Liver (tissue), 9 donors: ENCODE results near the gene KLLN. TPM values are rescaled to one million over a fixed set of nuclear protein-coding genes. Genes with fewer than 3 reads are reported as not detected.
"Not testable (repeated sequence)": the region's sequence is repeated elsewhere in the genome, so short reads cannot be mapped to it uniquely, and the experiment has no call there.

Experiments
- DNase-seq: peaks from one replicate; pipeline ENCODE4 v3.0.0-alpha.2; 2017; ENCODE audit warnings: low spot score
- H3K27ac ChIP-seq, 2 donors: one replicate each; pipeline ENCODE4 v1.7.0; 2013; ENCODE audit warnings: inconsistent platforms in 2 of 2, low read length in 2 of 2, control low read depth in 1 of 2, low read depth in 1 of 2, mild to moderate bottlenecking in 1 of 2
- H3K27me3 ChIP-seq, 4 donors: one replicate each; pipeline versions ENCODE4 v1.6.1 to v1.7.0; 2013; ENCODE audit warnings: low read length in 3 of 4, inconsistent platforms in 1 of 4, mild to moderate bottlenecking in 1 of 4, moderate library complexity in 1 of 4; ENCODE audit not compliant: control insufficient read depth in 4 of 4, insufficient read depth in 4 of 4
- H3K36me3 ChIP-seq, 4 donors: one replicate each; pipeline versions ENCODE4 v1.6.1 to v1.7.0; 2013; ENCODE audit warnings: low read length in 3 of 4, mild to moderate bottlenecking in 3 of 4, low read depth in 1 of 4, moderate library complexity in 1 of 4; ENCODE audit not compliant: control insufficient read depth in 4 of 4, insufficient read depth in 3 of 4
- H3K4me1 ChIP-seq, 4 donors: one replicate each; pipeline versions ENCODE4 v1.6.1 to v1.7.0; 2013; ENCODE audit warnings: low read length in 3 of 4, mild to moderate bottlenecking in 3 of 4, moderate library complexity in 1 of 4; ENCODE audit not compliant: control insufficient read depth in 4 of 4, insufficient read depth in 4 of 4
- H3K4me3 ChIP-seq, 3 donors: one replicate each; pipeline versions ENCODE4 v1.6.1 to v1.7.0; 2013; ENCODE audit warnings: low read length in 3 of 3, control low read depth in 1 of 3, low read depth in 1 of 3, mild to moderate bottlenecking in 1 of 3
- H3K9ac ChIP-seq, 2 donors: one replicate each; pipeline ENCODE4 v1.7.0; 2013; ENCODE audit warnings: low read length in 2 of 2, mild to moderate bottlenecking in 2 of 2, moderate library complexity in 2 of 2, control low read depth in 1 of 2, low read depth in 1 of 2
- H3K9me3 ChIP-seq, 4 donors: one replicate each; pipeline versions ENCODE4 v1.6.1 to v1.7.0; 2013; ENCODE audit warnings: low read length in 3 of 4; ENCODE audit not compliant: control insufficient read depth in 4 of 4
- HNF4A ChIP-seq, 2 donors: conservative IDR thresholded peaks; 2 replicates each; pipeline ENCODE4 v1.6.1; 2016; ENCODE audit warnings: antibody characterized with exemption in 2 of 2, mild to moderate bottlenecking in 2 of 2
- HNF4G ChIP-seq: IDR thresholded peaks from 2 replicates; pipeline ENCODE4 v1.6.1; 2016; ENCODE audit warnings: antibody characterized with exemption
- JUND ChIP-seq, 2 donors: IDR thresholded peaks; 2 replicates each; pipeline ENCODE4 v1.6.1; 2016; ENCODE audit warnings: antibody characterized with exemption in 2 of 2
- SP1 ChIP-seq: IDR thresholded peaks from 2 replicates; pipeline ENCODE4 v1.6.1; 2018; ENCODE audit warnings: antibody characterized with exemption, mild to moderate bottlenecking
- YY1 ChIP-seq: IDR thresholded peaks from 2 replicates; pipeline ENCODE4 v1.6.1; 2016; ENCODE audit warnings: antibody characterized with exemption, mild to moderate bottlenecking
- WGBS: extraction: QIAGEN DNeasy Blood & Tissue Kit; methylation state at CpG from one replicate; pipeline ENCODE4 v1.1.7; 2013; 5-methylcytosine and 5-hydroxymethylcytosine counted together
- polyA plus RNA-seq, 2 donors: library from polyadenylated mRNA; stranded (reverse) in 1 of 2; unstranded in 1 of 2; fragments of 200-250 nt in 1 of 2; fragments of >200 nt in 1 of 2; fragmentation: Nextera tagmentation in 1 of 2; extraction: Ambion mirVana in 1 of 2; gene quantifications; one replicate each; pipeline versions ENCODE4 v1.2.1 to v1.2.3, GENCODE V29; 2013 to 2015
- total RNA-seq, 2 donors: library from RNA; depleted of rRNA; stranded (reverse); fragments of >200 nt; gene quantifications; one replicate each; pipeline ENCODE4 v1.2.3, GENCODE V29; 2014
- TF ChIP-seq, protein P1 (sequence below): fragments of 150-350 bp; IDR thresholded peaks from 2 replicates; pipeline ENCODE4 v1.5.1; 2017; ENCODE audit warnings: improper control_type of control experiment, low read depth, low read length; ENCODE audit not compliant: missing input control
- TF ChIP-seq, protein P2 (sequence below): IDR thresholded peaks from 2 replicates; pipeline ENCODE4 v1.6.1; 2016; ENCODE audit warnings: antibody characterized with exemption, mild to moderate bottlenecking
- TF ChIP-seq, protein P3 (sequence below): IDR thresholded peaks from 2 replicates; pipeline ENCODE4 v1.6.1; 2016; ENCODE audit warnings: antibody characterized with exemption
- TF ChIP-seq, protein P4 (sequence below): IDR thresholded peaks from 2 replicates; pipeline ENCODE4 v1.6.1; 2016; ENCODE audit warnings: antibody characterized with exemption
- donor health status: healthy.
- donor health status: healthy.
- donor health status: healthy.
- donor health status: healthy.
- donor health status: healthy.

Gene KLLN
- total and polyA plus RNA-seq, 4 donors, result 0.17 to 0.42 (median 0.24) TPM

DNA sequence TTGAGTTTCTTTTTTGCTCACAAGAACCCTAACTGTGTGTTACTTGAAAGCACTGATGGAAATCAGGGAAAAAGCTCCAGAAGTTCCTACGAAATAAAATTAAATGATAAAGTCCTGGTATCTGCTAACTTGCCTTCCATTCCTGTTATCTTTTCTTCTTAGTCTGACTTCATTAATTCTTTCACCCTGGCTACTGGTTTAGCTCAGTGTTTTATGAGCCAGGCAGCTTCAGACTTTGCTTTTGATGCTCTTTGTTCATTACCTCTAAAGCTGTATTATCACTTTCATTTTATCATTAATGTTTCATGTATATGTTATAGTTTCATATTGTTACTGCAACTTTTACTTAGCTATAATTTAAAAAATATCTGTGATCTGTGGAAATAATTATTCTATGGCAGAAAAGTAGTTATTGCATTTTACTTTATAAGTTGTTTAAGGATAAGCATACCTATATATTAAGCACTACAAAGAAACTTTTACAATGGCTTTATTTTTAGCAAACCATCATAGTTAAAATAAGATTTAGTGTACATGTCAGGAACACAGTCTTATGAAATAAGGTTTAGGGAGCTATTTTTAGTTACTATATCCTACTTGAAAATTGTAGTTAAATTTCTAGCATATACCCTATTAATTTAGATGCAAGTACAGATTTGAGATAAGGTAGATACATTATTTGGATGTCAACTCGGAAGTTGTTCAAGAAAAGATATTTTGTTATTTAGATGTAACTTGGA lies 19.4 kb upstream of the KLLN start:
- no peak for DNase-seq
- Histone ChIP-seq H3K36me3 (peaks cover 0 to 14% (median 5%) of the 10 kb centered on the region in 4 donors), H3K9me3 (peaks cover 0 to 4% (median 0%) of the 10 kb centered on the region in 4 donors), H3K4me3 (no peak overlapping the region), H3K27me3 (no peaks in the 10 kb centered on the region), H3K9ac (no peak overlapping the region), H3K4me1 (peaks cover 0 to 1% (median 0%) of the 10 kb centered on the region in 4 donors), H3K27ac (no peak overlapping the region)
- WGBS, result 87% methylated on average over 2 of the region's 2 CpGs
- TF ChIP-seq, protein P1, sequence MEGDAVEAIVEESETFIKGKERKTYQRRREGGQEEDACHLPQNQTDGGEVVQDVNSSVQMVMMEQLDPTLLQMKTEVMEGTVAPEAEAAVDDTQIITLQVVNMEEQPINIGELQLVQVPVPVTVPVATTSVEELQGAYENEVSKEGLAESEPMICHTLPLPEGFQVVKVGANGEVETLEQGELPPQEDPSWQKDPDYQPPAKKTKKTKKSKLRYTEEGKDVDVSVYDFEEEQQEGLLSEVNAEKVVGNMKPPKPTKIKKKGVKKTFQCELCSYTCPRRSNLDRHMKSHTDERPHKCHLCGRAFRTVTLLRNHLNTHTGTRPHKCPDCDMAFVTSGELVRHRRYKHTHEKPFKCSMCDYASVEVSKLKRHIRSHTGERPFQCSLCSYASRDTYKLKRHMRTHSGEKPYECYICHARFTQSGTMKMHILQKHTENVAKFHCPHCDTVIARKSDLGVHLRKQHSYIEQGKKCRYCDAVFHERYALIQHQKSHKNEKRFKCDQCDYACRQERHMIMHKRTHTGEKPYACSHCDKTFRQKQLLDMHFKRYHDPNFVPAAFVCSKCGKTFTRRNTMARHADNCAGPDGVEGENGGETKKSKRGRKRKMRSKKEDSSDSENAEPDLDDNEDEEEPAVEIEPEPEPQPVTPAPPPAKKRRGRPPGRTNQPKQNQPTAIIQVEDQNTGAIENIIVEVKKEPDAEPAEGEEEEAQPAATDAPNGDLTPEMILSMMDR, result no peak
- TF ChIP-seq, protein P2, sequence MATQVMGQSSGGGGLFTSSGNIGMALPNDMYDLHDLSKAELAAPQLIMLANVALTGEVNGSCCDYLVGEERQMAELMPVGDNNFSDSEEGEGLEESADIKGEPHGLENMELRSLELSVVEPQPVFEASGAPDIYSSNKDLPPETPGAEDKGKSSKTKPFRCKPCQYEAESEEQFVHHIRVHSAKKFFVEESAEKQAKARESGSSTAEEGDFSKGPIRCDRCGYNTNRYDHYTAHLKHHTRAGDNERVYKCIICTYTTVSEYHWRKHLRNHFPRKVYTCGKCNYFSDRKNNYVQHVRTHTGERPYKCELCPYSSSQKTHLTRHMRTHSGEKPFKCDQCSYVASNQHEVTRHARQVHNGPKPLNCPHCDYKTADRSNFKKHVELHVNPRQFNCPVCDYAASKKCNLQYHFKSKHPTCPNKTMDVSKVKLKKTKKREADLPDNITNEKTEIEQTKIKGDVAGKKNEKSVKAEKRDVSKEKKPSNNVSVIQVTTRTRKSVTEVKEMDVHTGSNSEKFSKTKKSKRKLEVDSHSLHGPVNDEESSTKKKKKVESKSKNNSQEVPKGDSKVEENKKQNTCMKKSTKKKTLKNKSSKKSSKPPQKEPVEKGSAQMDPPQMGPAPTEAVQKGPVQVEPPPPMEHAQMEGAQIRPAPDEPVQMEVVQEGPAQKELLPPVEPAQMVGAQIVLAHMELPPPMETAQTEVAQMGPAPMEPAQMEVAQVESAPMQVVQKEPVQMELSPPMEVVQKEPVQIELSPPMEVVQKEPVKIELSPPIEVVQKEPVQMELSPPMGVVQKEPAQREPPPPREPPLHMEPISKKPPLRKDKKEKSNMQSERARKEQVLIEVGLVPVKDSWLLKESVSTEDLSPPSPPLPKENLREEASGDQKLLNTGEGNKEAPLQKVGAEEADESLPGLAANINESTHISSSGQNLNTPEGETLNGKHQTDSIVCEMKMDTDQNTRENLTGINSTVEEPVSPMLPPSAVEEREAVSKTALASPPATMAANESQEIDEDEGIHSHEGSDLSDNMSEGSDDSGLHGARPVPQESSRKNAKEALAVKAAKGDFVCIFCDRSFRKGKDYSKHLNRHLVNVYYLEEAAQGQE, result no peak
- TF ChIP-seq JUND (IDR thresholded peaks at IDR 0.05) (no peak), HNF4G (no peak), YY1 (no peak), SP1 (no peak), HNF4A (conservative IDR thresholded peaks at IDR 0.05) (no peak)
- TF ChIP-seq, protein P3, sequence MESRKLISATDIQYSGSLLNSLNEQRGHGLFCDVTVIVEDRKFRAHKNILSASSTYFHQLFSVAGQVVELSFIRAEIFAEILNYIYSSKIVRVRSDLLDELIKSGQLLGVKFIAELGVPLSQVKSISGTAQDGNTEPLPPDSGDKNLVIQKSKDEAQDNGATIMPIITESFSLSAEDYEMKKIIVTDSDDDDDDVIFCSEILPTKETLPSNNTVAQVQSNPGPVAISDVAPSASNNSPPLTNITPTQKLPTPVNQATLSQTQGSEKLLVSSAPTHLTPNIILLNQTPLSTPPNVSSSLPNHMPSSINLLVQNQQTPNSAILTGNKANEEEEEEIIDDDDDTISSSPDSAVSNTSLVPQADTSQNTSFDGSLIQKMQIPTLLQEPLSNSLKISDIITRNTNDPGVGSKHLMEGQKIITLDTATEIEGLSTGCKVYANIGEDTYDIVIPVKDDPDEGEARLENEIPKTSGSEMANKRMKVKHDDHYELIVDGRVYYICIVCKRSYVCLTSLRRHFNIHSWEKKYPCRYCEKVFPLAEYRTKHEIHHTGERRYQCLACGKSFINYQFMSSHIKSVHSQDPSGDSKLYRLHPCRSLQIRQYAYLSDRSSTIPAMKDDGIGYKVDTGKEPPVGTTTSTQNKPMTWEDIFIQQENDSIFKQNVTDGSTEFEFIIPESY, result no peak
- TF ChIP-seq, protein P4, sequence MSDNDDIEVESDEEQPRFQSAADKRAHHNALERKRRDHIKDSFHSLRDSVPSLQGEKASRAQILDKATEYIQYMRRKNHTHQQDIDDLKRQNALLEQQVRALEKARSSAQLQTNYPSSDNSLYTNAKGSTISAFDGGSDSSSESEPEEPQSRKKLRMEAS, result no peak

DNA sequence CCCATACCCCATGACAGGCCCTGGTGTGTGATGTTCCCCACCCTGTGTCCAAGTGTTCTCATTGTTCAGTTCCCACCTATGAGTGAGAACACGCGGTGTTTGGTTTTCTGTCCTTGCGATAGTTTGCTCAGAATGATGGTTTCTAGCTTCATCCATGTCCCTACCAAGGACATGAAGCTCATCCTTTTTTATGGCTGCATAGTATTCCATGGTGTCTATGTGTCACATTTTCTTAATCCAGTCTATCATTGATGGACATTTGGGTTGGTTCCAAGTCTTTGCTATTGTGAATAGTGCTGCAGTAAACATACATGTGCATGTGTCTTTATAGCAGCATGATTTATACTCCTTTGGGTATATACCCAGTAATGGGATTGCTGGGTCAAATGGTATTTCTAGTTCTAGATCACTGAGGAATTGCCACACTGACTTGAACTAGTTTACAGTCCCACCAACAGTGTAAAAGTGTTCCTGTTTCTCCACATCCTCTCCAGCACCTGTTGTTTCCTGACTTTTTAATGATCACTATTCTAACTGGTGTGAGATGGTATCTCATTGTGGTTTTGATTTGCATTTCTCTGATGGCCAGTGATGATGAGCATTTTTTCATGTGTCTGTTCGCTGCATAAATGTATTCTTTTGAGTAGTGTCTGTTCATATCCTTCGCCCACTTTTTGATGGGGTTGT lies 18.2 kb upstream of the KLLN start:
- 98% methylated on average over 5 of the region's 5 CpGs for WGBS
- not testable (repeated sequence) for DNase-seq, H3K4me1 ChIP-seq, H3K27ac ChIP-seq, H3K9me3 ChIP-seq, H3K36me3 ChIP-seq, H3K9ac ChIP-seq, H3K4me3 ChIP-seq, H3K27me3 ChIP-seq
